B cell (primary cell): ENCODE measurements around the gene IRAK1. TPM values are rescaled to one million over a fixed set of nuclear protein-coding genes. Genes with fewer than 3 reads are reported as not detected.

Experiments used
- ATAC-seq: fragments of 200-7000 bp; cut with Tn5 transposase; one replicate; pipeline ENCODE4 v1.10.0; 2021; ENCODE audit warnings: low read depth, mild to moderate bottlenecking, moderate number of reproducible peaks, moderate library complexity
- CTCF ChIA-PET: fragments of 350-600 bp; sonication (Branson Sonifier 250); formaldehyde crosslinking; loops from one replicate; lab custom pipeline; 2021; ENCODE audit warnings: antibody characterized with exemption, inconsistent platforms; lab: Charles Lee
- POLR2A ChIA-PET: fragments of 350-600 bp; sonication (Branson Sonifier 250); formaldehyde crosslinking; loops from one replicate; lab custom pipeline; 2021; ENCODE audit warnings: antibody characterized with exemption; lab: Charles Lee
- DNase-seq: peaks from one replicate; pipeline ENCODE4 v3.0.0; 2013
- H2AFZ ChIP-seq: 2 replicates; pipeline ENCODE4 v1.6.1; 2012; ENCODE audit warnings: mild to moderate bottlenecking, low read depth, low read length; ENCODE audit not compliant: insufficient read depth, poor library complexity, severe bottlenecking
- H3K27ac ChIP-seq, 2 donors: 1 replicate in 1 of 2; 2 replicates in 1 of 2; pipeline ENCODE4 v1.5.1; 2012 to 2013; ENCODE audit warnings: low read length in 2 of 2, mild to moderate bottlenecking in 2 of 2, moderate library complexity in 1 of 2
- H3K27me3 ChIP-seq, 4 experiments: fragments of 200-600 bp in 1 of 4; sonication (generic) in 1 of 4; replicated peaks in 1 of 4; 1 replicate in 2 of 4; 2 replicates in 2 of 4; pipeline versions ENCODE4 v1.6.1 to v1.7.0; 2013 to 2016; ENCODE audit warnings: low read length in 3 of 4, mild to moderate bottlenecking in 2 of 4, mixed read lengths in 1 of 4, moderate library complexity in 1 of 4; ENCODE audit not compliant: insufficient read depth in 4 of 4, control insufficient read depth in 3 of 4; ENCODE audit errors: control extremely low read depth in 1 of 4
- H3K36me3 ChIP-seq, 2 experiments: replicated peaks in 1 of 2; 1 replicate in 1 of 2; 2 replicates in 1 of 2; pipeline versions ENCODE4 v1.6.1 to v1.7.1; 2013; ENCODE audit warnings: low read length in 1 of 2; ENCODE audit not compliant: insufficient read depth in 2 of 2, control insufficient read depth in 1 of 2; ENCODE audit errors: control extremely low read depth in 1 of 2, extremely low read depth in 1 of 2
- H3K4me1 ChIP-seq, 2 donors: fragments of 200-600 bp in 1 of 2; sonication (generic) in 1 of 2; 1 replicate in 1 of 2; 2 replicates in 1 of 2; pipeline versions ENCODE4 v1.5.1 to v1.6.1; 2013 to 2017; ENCODE audit warnings: low read length in 2 of 2; ENCODE audit not compliant: control insufficient read depth in 2 of 2, insufficient read depth in 2 of 2
- H3K4me2 ChIP-seq: replicated peaks from 2 replicates; pipeline ENCODE3; 2012; ENCODE audit warnings: mild to moderate bottlenecking, low read depth, low read length; ENCODE audit not compliant: poor library complexity, severe bottlenecking
- H3K4me3 ChIP-seq, 5 experiments: fragments of 200-600 bp in 1 of 5; sonication (generic) in 1 of 5; 1 replicate in 3 of 5; 2 replicates in 2 of 5; pipeline versions ENCODE4 v1.5.1 to v1.7.0; 2011 to 2016; ENCODE audit warnings: low read length in 4 of 5, mild to moderate bottlenecking in 4 of 5, low read depth in 2 of 5, control low read depth in 1 of 5, moderate library complexity in 1 of 5; ENCODE audit not compliant: insufficient read depth in 1 of 5; ENCODE audit errors: control extremely low read depth in 1 of 5, extremely low read depth in 1 of 5
- H3K79me2 ChIP-seq: fragments of 200-600 bp; sonication (generic); one replicate; pipeline ENCODE4 v1.6.0; 2016; ENCODE audit warnings: low read length; ENCODE audit not compliant: control insufficient read depth, insufficient read depth
- H3K9ac ChIP-seq: fragments of 200-600 bp; sonication (generic); 2 replicates; pipeline ENCODE4 v1.6.1; 2017; ENCODE audit warnings: mild to moderate bottlenecking, low read length, moderate library complexity
- H3K9me3 ChIP-seq, 3 donors: one replicate each; pipeline versions ENCODE4 v1.6.1 to v1.7.1; 2013; ENCODE audit warnings: low read length in 2 of 3; ENCODE audit not compliant: control insufficient read depth in 2 of 3, insufficient read depth in 1 of 3; ENCODE audit errors: control extremely low read depth in 1 of 3
- H4K20me1 ChIP-seq: 2 replicates; pipeline ENCODE4 v1.6.0; 2012; ENCODE audit warnings: mild to moderate bottlenecking, low read length; ENCODE audit not compliant: insufficient read depth, control insufficient read depth, poor library complexity, severe bottlenecking
- H3K27ac Mint-ChIP-seq: one replicate; pipeline ENCODE4 v1.8.0; 2021; ENCODE audit warnings: mixed read lengths
- H3K27me3 Mint-ChIP-seq: one replicate; pipeline ENCODE4 v1.8.0; 2021; ENCODE audit warnings: mixed read lengths
- H3K4me1 Mint-ChIP-seq: one replicate; pipeline ENCODE4 v1.8.0; 2021; ENCODE audit warnings: mixed read lengths
- H3K4me3 Mint-ChIP-seq: one replicate; pipeline ENCODE4 v1.8.0; 2021; ENCODE audit warnings: mixed read lengths
- H3K9me3 Mint-ChIP-seq: one replicate; pipeline ENCODE4 v1.8.0; 2022; ENCODE audit warnings: mixed read lengths; ENCODE audit not compliant: insufficient read depth
- CTCF ChIP-seq: fragments of 200-600 bp; IDR thresholded peaks from one replicate; pipeline ENCODE4 v1.8.0; 2022; ENCODE audit warnings: antibody characterized with exemption, mild to moderate bottlenecking
- EZH2 ChIP-seq: IDR thresholded peaks from 2 replicates; pipeline ENCODE4 v1.6.1; 2012; ENCODE audit warnings: borderline replicate concordance, low read depth, mild to moderate bottlenecking, moderate library complexity, low read length; ENCODE audit not compliant: insufficient read depth, poor library complexity, severe bottlenecking
- WGBS: methylation state at CpG from one replicate; pipeline ENCODE4 v1.1.5; 2013; ENCODE audit warnings: missing lambda C conversion rate; ENCODE audit not compliant: insufficient coverage; 5-methylcytosine and 5-hydroxymethylcytosine counted together
- intact Hi-C: fragments of 100-400 bp; cut with micrococcal nuclease; formaldehyde crosslinking; loops from one replicate; pipeline ENCODE4 v1.10.0; 2022
- polyA plus RNA-seq: library from polyadenylated mRNA; depleted of rRNA; stranded (reverse); fragments of >200 nt; gene quantifications from 2 replicates; pipeline ENCODE4 v1.2.3, GENCODE V29; 2012
- total RNA-seq, 2 donors: library from RNA; stranded (reverse); fragments of 120-200 nt in 1 of 2; gene quantifications; 1 replicate in 1 of 2; 2 replicates in 1 of 2; pipeline versions ENCODE4 v1.2.3 to v1.2.4, GENCODE V29; 2013 to 2022

The IRAK1 gene
- total and polyA plus RNA-seq, 2 donors (not counting 1 experiment from before 2014, with no cell fraction given), result 112 to 118 TPM

DNA sequence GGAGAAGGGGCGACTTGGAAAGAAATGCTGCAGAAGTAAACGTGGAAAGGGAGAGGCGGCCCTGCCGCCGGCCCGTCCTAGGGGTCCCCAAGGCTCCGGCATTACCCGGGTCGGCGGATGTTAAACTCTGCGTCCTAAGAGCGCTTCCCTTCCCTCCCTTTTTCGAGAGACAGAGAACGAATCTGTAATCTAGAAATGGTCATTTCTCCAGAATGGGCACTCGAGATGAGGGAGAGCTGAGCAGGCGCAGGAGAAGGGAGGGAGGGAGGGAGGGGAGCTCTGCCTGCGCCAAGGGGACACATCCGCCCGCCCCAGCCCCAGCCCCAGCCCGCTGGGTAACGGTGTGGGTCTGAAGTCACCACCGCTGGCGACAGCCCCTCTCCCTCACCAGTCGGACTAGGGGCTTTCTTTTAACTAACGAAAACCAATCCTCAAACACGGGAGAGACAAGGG lies 49.8 kb downstream of the IRAK1 start:
- no peak for TF ChIP-seq CTCF
- H3K79me2 ChIP-seq, result peaks cover 64% of the 10 kb centered on the region
- no peaks in the 10 kb centered on the region for H3K27me3 ChIP-seq
- H2AFZ ChIP-seq, result peak overlapping the region; percentile 71
- H3K4me2 ChIP-seq, result peak overlapping the region; percentile 70
- H3K36me3 ChIP-seq, result peaks cover 0 to 4% of the 10 kb centered on the region in 2 experiments
- Mint-ChIP-seq H3K27me3 (no peaks in the 10 kb centered on the region), H3K4me1 (peaks cover 57% of the 10 kb centered on the region), H3K4me3 (peak overlapping the region; percentile 87), H3K27ac (peak overlapping the region; percentile 87), H3K9me3 (no peaks in the 10 kb centered on the region)
- CTCF ChIA-PET, result interaction anchor here (1.3 to 4.0 kb wide), 5 partner anchors 11 to 49 kb away, joined by 3 to 27 read pairs (median 6); partner anchors contain the start of genes ARHGAP4 and IRAK1
- H4K20me1 ChIP-seq, result peaks cover 44% of the 10 kb centered on the region
- H3K9me3 ChIP-seq, result no peaks in the 10 kb centered on the region
- peaks cover 58 to 68% of the 10 kb centered on the region in 2 donors for H3K4me1 ChIP-seq
- peak overlapping the region; percentile 16 to 99 (median 97) for H3K4me3 ChIP-seq
- WGBS, result 1% methylated on average over 11 of the region's 26 CpGs
- no peak for ATAC-seq
- peak overlapping the region; percentile 34 to 49 for H3K27ac ChIP-seq
- H3K9ac ChIP-seq, result peak overlapping the region; percentile 100
- intact Hi-C loops, result loop anchor here (2.0 to 10.0 kb wide), 5 partner anchors 15 to 1025 kb away; partner anchors contain the start of gene EMD
- POLR2A ChIA-PET, result interaction anchor here (1.9 to 2.5 kb wide), 2 partner anchors 43 to 50 kb away, joined by 11 to 35 read pairs; partner anchors contain the start of genes ARHGAP4 and IRAK1
- DNase-seq, result peak; percentile 35

- peak overlapping the region; percentile 70 for H3K4me2 ChIP-seq
- peaks cover 0 to 4% of the 10 kb centered on the region in 2 experiments for H3K36me3 ChIP-seq
- H3K9me3 ChIP-seq, result no peaks in the 10 kb centered on the region
- Mint-ChIP-seq H3K9me3 (no peaks in the 10 kb centered on the region), H3K4me1 (peaks cover 52% of the 10 kb centered on the region), H3K27ac (peak overlapping the region; percentile 87), H3K4me3 (peak overlapping the region; percentile 87), H3K27me3 (no peaks in the 10 kb centered on the region)
- intact Hi-C loops, result loop anchor here (10.0 kb wide), 1 partner anchor 1025 kb away; no protein-coding TSS in a partner anchor
- peak overlapping the region; percentile 46 to 49 for H3K27ac ChIP-seq
- H3K4me1 ChIP-seq, result peaks cover 55 to 65% of the 10 kb centered on the region in 2 donors
- POLR2A ChIA-PET, result interaction anchor here (1.1 to 1.6 kb wide), 4 partner anchors 12 to 402 kb away, joined by 3 to 7 read pairs (median 5); no protein-coding TSS in a partner anchor
- CTCF ChIA-PET, result interaction anchor here (0.7 to 4.0 kb wide), 10 partner anchors 12 to 242 kb away, joined by 3 to 27 read pairs (median 4); partner anchors contain the start of genes ARHGAP4 and IRAK1
- peak overlapping the region; percentile 16 to 99 (median 97) for H3K4me3 ChIP-seq
- ATAC-seq (no peak), DNase-seq (peak; percentile 34)
- TF ChIP-seq EZH2 (no peak), CTCF (no peak)
- no peaks in the 10 kb centered on the region for H3K27me3 ChIP-seq
- no peak overlapping the region for H2AFZ ChIP-seq
- WGBS, result 8% methylated on average over 18 of the region's 25 CpGs
- peaks cover 50% of the 10 kb centered on the region for H4K20me1 ChIP-seq
- H3K9ac ChIP-seq, result peak overlapping the region; percentile 100
- H3K79me2 ChIP-seq, result peaks cover 70% of the 10 kb centered on the region
Measured at GRCh38 chrX:153969125-153969903, 50.4 kb downstream of the IRAK1 start.
